DOHH2 (cell line): ENCODE measurements around the gene KIF13A.

Source experiments
- EZH2phosphoT487 ChIP-seq: fragments of 200-600 bp; sonication (generic); IDR thresholded peaks from 2 replicates; pipeline ENCODE4 v1.6.1; 2017; ENCODE audit warnings: borderline replicate concordance, mild to moderate bottlenecking, antibody characterized with exemption, low read length, moderate library complexity, mixed read lengths
- TF ChIP-seq, protein P1 (sequence below): fragments of 200-600 bp; sonication (generic); IDR thresholded peaks from one replicate; pipeline ENCODE4 v1.5.1; 2014; ENCODE audit warnings: antibody characterized with exemption, mild to moderate bottlenecking, low read depth, low read length; ENCODE audit not compliant: poor library complexity, severe bottlenecking

- TF ChIP-seq, protein P1, sequence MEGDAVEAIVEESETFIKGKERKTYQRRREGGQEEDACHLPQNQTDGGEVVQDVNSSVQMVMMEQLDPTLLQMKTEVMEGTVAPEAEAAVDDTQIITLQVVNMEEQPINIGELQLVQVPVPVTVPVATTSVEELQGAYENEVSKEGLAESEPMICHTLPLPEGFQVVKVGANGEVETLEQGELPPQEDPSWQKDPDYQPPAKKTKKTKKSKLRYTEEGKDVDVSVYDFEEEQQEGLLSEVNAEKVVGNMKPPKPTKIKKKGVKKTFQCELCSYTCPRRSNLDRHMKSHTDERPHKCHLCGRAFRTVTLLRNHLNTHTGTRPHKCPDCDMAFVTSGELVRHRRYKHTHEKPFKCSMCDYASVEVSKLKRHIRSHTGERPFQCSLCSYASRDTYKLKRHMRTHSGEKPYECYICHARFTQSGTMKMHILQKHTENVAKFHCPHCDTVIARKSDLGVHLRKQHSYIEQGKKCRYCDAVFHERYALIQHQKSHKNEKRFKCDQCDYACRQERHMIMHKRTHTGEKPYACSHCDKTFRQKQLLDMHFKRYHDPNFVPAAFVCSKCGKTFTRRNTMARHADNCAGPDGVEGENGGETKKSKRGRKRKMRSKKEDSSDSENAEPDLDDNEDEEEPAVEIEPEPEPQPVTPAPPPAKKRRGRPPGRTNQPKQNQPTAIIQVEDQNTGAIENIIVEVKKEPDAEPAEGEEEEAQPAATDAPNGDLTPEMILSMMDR: no peak
- TF ChIP-seq EZH2phosphoT487: no peak
These were observed 157.5 kb downstream of the KIF13A start for GRCh38 chr6:17829905-17830304.
